NCI-H1417 (cell line): ENCODE results near the gene ATP2A2.
"Not testable (repeated sequence)": the region's sequence is repeated elsewhere in the genome, so short reads cannot be mapped to it uniquely, and the experiment has no call there.

ENCODE experiments used
- DNase-seq, 3 experiments: peaks; one replicate each; lab custom pipeline; 2025; lab: John Stamatoyannopoulos, UW

ATP2A2 gene

GRCh38 chr12:110301065-110301806 is 20.2 kb downstream of the ATP2A2 start:
- DNase-seq, result no peak

GRCh38 chr12:110304061-110304551 is 23.1 kb downstream of the ATP2A2 start:
- no peak for DNase-seq

- DNase-seq, result no peak
These were observed 26.3 kb downstream of the ATP2A2 start for GRCh38 chr12:110307372-110307771.

- DNase-seq, result no peak
These were observed 29.7 kb downstream of the ATP2A2 start for GRCh38 chr12:110310763-110311162.

GRCh38 chr12:110311903-110312302 is 30.9 kb downstream of the ATP2A2 start:
- no peak for DNase-seq

GRCh38 chr12:110312581-110313360 is 31.7 kb downstream of the ATP2A2 start:
- no peak for DNase-seq

GRCh38 chr12:110314308-110314707 is 33.3 kb downstream of the ATP2A2 start:
- DNase-seq, result no peak

- DNase-seq, result no peak
These were observed 35.8 kb downstream of the ATP2A2 start for GRCh38 chr12:110316861-110317260.

- no peak for DNase-seq
These were observed 36.9 kb downstream of the ATP2A2 start for GRCh38 chr12:110317911-110318310.

GRCh38 chr12:110320550-110320949 is 39.5 kb downstream of the ATP2A2 start:
- no peak for DNase-seq

GRCh38 chr12:110329710-110330109 is 48.7 kb downstream of the ATP2A2 start:
- DNase-seq, result no peak

- no peak for DNase-seq
These were observed 49.1 kb downstream of the ATP2A2 start for GRCh38 chr12:110330124-110330523.

- DNase-seq, result no peak
These were observed 49.5 kb downstream of the ATP2A2 start for GRCh38 chr12:110330544-110330943.

- no peak for DNase-seq
These were observed 52.2 kb downstream of the ATP2A2 start for GRCh38 chr12:110333201-110333600.

- no peak for DNase-seq
These were observed 54.5 kb downstream of the ATP2A2 start for GRCh38 chr12:110335481-110336045.

GRCh38 chr12:110337912-110338710 is 57.1 kb downstream of the ATP2A2 start:
- no peak for DNase-seq

- DNase-seq, result peak in 1 of 3 experiments; percentile 21
These were observed 57.7 kb downstream of the ATP2A2 start for GRCh38 chr12:110338754-110339153.

- DNase-seq, result no peak
These were observed 58.3 kb downstream of the ATP2A2 start for GRCh38 chr12:110339184-110339952.

GRCh38 chr12:110340261-110340660 is 59.2 kb downstream of the ATP2A2 start:
- DNase-seq, result not testable (repeated sequence)

- no peak for DNase-seq
These were observed 59.7 kb downstream of the ATP2A2 start for GRCh38 chr12:110340706-110341105.

GRCh38 chr12:110342157-110342556 is 61.1 kb downstream of the ATP2A2 start:
- DNase-seq, result no peak
